NCI-H2227 (cell line): ENCODE results near the gene ZIM2.
A peak's percentile ranks its signal among the peaks of the same experiment; 100 is the strongest.
"Not testable (repeated sequence)": the region's sequence is repeated elsewhere in the genome, so short reads cannot be mapped to it uniquely, and the experiment has no call there.

Experiments used
- DNase-seq: peaks from one replicate; lab custom pipeline; 2025; ENCODE audit not compliant: unreplicated experiment; lab: John Stamatoyannopoulos, UW

Gene ZIM2

DNA sequence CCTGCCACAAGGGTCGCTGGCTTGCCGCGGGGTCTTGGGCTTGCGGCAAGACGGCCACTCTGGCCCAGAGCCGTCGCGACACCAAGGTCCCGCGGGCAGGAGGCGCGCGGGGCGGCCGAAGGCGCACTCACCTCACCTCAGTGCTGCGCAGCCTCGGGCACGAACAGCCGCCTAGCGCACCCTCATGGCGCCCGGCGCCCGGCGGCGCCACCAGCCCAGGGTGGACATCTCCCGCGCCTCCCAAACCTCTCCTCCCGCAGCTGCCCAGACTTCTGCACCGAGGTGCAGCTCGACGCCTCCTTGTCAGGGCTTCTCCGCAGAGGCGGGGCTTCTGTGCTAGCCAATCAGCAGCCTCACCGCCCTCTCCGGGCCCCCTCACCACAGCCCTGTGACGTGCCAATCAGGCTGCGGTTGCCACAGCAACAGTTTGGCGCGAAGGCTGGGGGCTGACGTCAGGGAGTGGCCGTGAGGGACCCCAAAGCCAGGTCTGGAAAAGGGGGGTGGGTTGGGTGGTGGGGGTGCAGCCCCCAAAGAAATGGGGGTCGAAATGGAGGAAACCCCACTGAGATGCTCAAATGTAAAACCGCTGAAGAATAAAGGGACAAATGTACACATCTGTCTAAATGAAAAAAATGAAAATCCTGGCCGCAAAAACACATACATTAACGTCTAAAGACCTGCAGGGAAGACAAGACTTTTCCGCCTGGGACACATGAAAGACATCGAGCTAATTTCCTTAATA, at the start of gene ZIM2, which contains the start of gene PEG3:
TSS of gene ZIM2 (minus strand) at position 276 of the 742 bp plus-strand sequence. CDS start 16,449 bp downstream, outside the sequence.
TSS of gene PEG3 (minus strand) at position 276 of the 742 bp plus-strand sequence. CDS start 16,071 bp downstream, outside the sequence.
- DNase-seq: peak; percentile 99

DNA sequence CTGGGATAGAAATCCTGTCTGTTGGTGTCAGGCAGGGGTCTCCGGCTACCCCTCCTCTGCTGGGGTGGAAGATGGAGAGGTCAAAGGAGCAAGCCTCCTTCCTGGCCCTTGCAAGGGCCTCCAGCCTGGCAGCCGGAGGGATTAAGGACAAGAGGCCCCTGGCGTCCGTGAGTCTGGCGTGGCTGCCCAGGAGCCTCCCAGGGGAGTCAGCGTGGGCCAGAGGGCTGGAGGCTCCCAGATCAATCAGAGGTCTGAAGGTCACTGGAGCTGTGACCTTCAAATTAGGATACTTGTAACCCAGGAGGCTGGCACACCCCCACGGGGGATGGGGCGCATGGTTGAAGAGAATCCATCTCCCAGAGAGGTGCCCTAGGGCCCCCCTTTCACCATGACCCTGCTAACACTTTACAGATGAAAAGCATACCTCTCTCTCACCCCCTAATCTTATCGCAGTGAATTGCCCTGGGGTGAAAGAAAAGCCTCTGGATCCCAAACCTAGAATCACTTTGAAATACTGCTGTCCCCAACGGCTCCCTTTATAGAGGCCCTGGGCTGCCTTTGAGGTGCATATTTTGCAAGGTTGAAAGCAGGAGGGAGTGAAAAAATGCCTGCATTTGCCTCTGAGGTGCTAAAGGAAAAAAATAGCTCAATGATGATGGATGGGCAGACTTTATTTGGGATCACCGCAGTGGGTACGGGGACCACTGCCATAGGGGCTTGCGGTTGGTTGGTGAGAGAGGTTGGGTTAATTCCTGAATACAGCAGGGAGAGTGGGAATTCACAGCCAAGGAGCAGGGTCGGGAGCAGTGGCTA, 44.9 kb upstream of the ZIM2 start:
- no peak for DNase-seq

DNA sequence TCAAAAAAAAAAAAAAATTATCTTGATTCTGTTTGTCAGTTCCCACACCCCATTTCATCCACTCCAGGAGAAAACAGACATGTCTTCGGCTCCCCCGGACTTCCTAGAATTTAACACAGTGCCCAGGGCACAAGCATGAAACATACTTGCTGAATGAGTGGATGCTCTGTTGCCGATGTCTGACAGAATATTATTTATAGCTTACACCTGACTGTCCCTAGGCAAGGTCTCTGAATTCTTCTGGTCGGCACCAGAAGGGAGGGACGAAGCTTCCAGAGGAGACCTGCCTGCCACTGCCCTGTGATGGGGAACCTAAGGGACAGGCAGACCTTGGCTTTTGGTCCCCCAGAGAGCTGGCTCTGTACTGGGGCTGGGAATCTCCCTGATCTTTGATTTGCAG, 43.9 kb upstream of the ZIM2 start:
- no peak for DNase-seq

DNA sequence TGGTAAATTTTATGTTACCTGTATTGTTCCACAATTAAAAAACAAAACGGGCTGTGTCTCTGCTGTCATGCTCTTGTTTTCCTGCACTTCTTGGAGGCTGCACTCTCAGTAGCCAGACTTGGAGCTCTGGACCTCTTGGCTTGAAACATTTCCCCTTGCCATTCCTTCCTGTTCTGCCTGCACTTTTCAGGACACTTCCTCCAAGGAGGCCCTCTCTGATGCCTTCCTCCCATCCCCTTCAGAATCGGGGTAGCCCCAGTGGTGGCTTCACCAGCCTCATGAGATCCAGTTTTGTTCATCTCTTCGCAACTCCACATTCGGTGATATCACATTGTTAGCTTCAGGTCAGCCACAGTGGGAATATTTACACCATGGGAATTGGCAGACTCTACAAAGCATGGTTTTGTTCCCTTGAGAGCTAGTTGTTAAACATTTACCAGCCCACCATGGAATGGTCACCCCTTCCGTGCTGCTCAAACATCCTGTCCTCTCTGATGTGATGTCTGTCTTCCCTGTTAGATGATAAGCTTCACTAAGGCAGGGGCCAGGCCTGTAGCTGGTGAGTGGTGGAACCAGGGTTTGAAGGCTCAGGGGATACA, 40.2 kb upstream of the ZIM2 start:
- no peak for DNase-seq

DNA sequence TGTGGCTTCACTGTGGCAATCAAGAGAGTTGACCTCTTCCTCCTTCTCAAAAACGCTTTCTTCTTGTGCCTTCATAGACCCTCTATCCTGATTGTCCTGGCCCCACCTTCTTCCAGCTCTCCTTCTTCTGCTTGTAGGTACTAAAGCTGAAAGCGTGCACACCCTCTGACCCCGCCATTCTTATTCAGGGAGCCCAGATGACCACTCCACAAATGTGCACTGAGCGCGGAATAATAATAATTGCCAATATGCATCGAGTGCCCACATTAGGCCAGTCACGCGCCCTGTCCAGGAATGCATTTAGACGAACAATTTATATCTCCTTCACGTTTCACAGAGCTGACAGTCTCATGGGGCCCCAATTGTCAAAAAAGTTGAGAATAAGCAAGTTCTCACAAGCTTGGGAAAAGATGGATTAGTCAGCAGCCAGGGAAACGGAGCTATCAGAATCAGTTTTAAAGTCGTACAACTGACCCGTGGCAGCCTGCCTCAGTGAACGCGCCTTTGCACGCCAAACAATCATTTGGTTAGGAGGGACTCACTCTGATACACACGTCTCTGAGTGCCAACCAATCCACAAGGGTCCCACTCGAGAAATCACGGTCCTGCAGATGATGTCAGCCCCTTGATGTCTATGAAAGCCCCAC, 36.7 kb upstream of the ZIM2 start:
- DNase-seq: no peak

DNA sequence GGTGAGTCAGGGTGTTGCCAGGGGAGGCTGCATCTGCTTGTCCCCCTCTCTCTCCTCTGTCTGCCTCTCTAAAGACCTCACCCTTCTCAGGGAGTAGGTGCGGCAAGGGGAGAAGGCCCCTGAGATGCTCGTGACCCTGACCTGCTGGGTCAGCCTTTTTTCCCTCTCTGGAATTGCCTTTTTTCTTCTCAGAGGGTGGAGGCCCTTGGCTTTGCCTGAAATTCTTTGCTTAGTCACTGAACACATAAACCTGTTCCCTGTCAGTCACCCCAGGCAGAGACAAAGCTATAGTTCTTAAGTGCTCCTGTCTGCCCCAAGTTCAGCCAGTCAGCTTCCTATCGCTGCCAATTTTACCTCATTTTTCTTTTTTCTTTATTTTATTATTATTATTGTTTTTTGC, 35.2 kb upstream of the ZIM2 start:
- no peak for DNase-seq

DNA sequence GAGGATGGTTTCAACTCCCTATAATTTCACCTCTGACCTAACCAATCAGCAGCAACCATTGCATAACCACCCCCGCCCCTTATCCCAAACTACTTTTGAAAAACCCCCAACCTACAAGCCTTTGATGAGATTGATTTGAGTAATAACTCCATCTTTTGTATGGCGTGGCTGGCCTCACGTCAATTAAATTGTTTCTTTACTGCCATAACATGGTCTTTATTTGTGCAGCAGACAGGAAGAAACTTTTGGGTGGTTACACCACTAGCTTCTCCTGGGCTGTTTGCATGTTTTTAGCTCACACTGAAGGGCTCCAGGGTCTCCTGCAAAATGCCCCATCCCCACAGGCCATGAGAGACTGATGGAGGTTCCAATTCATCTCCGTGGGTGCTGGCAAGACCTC, 34.0 kb upstream of the ZIM2 start:
- DNase-seq: no peak

DNA sequence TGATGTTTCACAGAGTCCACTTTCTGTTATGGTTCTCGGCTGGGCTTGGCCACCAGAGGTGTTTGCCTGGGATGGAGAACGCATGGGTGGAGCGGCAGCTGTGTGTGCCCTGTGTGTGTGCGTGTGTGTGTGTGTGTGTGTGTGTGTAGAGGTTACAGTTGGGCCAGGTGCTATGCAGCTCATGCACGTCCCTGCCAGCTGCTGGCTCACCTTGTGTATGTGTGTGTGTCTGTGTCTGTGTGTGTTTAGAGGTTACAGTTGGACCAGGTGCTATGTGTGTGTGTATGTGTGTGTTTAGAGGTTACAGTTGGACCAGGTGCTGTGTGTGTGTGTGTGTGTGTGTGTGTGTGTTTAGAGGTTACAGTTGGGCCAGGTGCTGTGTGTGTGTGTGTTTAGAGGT, 33.0 kb upstream of the ZIM2 start:
- DNase-seq: no peak

DNA sequence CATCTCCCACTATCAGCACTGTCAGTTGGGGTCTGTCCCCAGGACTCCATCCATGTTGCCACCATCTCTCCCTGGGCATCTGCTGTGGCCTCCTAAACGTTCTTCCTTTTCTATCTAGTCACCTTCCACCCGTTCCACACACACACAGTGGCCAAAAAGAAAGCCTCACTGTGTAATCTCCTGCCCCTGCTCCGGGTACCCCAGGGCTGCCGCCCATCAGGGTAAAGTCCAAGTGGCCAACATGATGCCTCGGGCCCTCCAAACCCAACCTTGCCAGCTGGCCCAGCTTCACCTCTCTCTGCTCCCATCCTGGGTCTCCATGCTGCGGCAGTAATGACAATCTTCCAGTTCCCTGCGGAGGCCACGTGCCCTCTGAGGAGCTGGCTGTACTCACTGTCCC, 29.4 kb upstream of the ZIM2 start:
- DNase-seq: no peak

DNA sequence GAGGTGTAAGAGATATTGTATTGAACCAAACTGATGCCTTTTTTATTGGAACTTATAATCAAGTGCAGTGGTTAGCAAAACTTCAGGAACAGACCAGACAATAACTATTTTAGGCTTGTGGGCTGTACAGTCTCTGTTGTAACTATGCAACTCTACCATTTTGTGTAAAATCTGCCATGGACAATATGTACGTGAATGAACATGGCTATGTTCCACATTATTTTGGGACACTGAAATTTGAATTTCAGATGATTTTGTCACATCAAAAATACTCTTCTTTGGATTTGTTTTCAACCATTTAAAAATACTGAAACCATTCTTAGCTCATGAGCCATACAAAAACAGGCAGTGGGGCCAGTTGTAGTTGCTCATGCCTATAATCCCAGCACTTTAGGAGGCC, 27.9 kb upstream of the ZIM2 start:
- no peak for DNase-seq

DNA sequence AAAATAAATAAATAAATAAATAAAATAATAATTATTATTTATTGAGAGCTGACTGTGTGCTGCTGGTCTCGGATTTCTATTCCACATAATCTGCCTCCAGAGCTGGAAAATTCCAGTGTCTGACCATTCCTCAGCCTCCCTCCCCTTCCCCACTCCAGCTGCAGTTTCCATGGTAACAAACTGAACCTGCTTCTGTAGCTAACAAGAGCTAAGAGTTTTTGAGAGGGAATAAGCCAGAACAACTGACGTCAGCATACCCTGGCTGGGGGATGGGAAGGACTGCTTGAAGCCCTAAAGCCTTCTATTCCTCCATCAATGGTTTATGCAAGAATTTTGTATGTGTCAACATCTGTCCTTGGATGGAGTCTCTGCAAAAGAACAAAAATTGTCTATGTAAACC, 26.0 kb upstream of the ZIM2 start:
- peak; percentile 97 for DNase-seq

DNA sequence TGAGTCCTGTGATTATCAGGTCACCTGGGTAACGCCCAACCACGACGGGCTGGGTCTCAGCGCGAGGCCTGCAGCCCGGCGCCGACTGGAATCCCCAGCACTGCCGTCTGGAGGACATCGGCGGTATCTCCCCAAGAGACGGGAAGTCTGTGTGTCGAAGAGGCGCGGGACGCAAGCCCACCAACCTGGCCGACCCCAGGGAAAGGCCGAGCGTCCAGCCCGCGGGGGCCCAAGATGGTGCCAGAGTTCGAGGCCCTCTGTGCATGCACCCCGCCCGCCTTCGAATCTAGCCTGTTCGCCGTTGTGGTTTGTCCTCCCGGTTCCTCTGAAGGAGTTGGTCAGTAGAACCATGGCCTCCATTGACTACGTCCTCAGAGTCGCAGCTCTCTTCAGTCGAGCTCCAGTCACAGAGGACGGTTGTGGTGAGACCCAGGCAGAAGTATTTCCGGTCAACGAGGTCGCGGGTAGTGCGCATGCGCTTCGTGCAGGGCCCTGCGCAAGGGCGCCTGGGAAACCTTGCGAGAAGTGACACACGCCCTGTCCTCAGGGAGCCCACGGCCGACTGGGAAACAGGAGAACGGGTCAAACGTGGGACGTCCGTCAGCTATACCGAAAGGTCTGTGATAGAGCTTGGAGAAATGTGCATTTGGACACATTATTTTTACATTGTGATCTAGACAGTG, 24.1 kb upstream of the ZIM2 start:
- DNase-seq: no peak

DNA sequence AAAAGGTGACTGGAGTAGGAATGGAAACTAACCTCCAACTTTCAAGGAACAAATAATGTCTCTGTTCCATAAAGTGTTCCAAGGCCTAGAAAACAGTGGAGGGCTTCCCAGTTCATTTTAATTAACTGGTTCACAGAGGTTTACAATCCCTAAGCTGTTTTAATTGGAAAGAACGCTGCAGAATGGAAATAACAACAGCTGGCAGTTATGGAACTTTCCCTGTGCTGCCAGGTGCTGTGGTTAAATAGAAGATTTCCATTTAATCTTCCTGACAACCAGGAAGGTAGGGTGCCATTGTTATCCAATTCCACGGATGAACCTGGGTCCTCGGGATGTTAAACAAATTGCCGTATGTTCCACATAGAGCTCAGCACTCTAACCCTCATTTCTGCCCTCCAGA, 22.2 kb upstream of the ZIM2 start:
- DNase-seq: no peak

DNA sequence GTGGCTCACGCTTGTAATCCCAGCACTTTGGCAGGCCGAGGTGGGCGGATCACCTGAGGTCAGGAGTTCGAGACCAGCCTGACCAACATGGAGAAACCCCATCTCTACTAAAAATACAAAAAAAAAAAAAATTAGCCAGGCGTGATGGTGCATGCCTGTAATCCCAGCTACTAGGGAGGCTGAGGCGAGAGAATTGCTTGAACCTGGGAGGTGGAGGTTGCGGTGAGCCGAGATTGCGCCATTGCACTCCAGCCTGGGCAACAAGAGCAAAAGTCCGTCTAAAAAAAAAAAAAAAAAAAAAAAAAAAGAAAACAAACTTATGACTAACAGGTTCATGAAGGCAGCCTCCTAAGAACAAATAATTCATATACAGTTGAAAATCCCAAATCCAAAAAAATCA, 19.9 kb upstream of the ZIM2 start:
- not testable (repeated sequence) for DNase-seq

DNA sequence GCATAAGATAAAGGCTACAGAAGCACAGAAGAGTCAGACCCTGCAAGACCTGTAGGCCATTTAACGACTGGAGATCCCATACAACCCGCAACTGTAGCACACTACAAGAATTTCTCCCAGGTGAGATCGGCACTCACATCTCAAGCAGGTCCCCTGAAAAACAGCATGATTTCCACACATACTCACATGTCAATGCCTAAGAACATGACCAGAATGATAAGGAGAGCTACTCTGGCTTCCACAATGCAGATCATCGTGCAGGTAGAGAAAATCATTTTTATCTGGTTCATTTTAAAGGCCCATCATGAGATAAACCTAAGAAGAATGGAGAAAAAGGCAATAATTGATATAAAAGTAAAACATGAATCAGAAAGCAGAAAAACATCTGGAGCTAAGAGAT, 17.5 kb upstream of the ZIM2 start:
- DNase-seq: no peak

DNA sequence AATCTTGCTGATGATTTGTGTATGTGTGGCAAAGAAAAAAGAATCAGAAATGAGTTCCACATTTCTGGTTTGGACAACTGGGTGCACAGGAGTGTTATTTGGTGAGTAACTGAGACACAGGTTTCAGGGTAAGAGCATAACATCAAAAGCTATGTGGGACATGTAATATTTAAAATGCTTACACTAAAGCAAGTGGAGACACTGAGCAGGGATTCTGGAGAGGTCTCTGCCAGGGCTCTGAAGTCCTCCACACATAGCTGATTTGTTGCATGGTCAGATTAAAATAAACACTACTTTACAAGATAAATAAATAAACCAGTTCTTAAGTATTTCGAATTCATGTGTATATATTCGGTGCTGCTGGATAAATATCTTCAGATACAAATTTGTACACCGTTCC, 16.3 kb upstream of the ZIM2 start:
- DNase-seq: no peak

DNA sequence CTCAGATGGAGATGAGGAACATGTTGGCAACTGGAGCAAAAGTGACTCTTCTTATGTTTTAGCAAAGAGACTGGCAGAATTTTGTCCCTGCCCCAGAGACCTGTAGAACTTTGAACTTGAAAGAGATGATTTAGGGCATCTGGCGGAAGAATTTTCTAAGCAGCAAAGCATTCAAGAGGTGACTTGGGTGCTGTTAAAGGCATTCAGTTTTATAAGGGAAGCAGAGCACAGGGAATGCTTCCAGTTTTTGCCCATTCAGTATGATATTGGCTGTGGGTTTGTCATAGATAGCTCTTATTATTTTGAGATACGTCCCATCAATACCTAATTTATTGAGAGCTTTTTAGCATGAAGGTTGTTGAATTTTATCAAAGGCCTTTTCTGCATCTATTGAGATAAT, 11.8 kb upstream of the ZIM2 start:
- not testable (repeated sequence) for DNase-seq

DNA sequence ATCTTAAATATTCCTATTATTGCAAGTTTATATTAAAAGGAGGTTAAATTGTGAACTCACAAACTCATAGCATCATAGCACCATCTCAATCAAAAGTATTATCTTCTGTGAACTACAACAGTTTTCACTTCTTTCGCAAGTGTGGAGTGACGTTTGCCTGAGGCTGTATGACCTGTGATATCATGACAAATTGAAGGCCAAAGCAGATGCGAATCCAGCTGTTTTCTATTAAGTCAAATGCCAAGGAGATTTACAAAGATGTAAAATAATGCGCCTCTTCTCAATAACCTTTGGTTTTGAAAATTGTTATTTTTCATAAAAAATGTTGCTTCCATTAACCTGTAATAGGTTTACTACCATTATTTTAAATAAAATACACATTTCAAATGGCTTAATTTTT, 7.6 kb upstream of the ZIM2 start:
- no peak for DNase-seq

DNA sequence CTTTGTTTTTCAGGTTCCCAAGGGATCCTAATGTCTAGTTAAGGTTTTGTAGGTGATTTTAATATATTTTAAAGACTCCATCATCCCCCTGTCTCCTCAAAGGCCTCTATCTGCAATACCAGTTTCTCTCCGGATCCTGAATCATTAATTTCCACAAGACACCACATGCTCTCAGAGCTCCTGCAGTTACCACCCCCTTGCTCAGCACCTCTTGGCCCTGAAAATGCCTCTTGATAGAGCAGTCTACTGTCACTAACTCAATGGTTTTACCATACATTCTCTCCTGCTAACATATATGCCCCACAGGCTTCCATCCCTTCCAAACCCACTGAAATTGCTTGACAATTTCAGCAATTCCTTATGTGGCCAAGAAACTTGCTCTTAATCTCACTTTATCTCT, 1.9 kb upstream of the ZIM2 start:
- DNase-seq: peak; percentile 64

DNA sequence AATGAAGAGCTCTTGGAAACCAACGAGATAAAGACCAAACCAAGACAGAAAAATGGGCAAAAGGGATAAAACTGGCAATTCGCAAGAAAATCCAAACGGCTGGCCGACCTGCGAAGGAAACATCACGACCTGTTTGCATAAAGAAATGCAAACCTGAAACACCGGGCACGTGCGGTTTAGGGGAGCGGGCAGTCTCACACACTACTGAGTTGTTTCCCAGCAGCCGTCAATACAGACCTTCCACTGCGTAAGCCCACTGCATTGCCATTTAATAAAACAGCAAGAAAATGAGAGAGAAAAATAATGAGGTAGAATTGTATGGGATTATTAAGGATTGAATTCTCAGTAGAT, 642 bp upstream of the ZIM2 start:
- peak; percentile 82 for DNase-seq
